AG09319 (cell line): Measurements from ENCODE around the gene PPIB.

Experiments
- DNase-seq: peaks from one replicate; pipeline ENCODE4 v3.0.0-alpha.2; 2010; ENCODE audit warnings: low read depth; ENCODE audit errors: extremely low read depth
- CTCF ChIP-seq: IDR thresholded peaks from 2 replicates; pipeline ENCODE4 v1.5.1; 2011; ENCODE audit warnings: low read depth, mild to moderate bottlenecking, inconsistent platforms, low read length, moderate library complexity

The PPIB gene

DNA sequence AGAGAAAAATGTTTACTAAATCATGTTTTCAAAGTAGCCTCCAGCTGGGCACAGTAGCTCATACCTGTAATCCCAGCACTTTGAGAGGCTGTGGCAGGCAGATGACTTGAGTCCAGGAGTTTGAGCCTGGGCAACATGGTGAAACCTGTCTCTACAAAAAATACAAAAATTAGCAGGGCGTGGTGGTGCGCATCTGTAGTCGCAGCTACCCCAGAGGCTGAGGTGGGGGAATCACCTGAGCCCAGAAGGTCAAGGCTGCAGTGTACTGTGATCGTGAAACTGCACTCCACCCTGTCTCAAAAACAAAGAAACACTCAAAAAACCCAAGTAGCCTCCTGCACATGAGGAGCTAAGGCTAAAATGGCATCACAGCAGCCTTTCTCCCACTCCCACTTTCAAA lies 1.6 kb upstream of the PPIB start:
- TF ChIP-seq CTCF, result no peak
- DNase-seq, result no peak

GRCh38 chr15:64163659-64164362 lies 989 bp upstream of the PPIB start:
- TF ChIP-seq CTCF, result no peak
- no peak for DNase-seq

DNA sequence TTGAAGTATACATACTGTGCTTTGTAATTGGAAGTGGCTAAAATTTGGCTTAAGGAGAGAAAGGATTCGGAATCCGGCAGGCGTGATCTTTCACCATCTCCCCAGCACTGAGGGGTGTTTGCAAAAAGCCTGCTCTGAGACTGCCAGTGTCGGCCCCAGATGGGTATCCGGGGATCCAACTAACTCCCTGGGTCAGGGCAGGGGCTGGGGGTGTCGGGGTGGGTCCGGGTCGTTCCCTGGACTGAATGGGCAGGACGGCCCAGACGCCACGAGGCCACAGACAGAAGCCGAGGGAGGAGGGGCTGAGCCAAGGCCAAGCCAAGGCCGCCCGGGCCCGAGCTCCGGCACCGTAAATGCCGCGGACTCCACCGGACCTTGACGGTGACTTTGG lies 349 bp downstream of the PPIB start:
- no peak for TF ChIP-seq CTCF
- DNase-seq, result no peak

DNA sequence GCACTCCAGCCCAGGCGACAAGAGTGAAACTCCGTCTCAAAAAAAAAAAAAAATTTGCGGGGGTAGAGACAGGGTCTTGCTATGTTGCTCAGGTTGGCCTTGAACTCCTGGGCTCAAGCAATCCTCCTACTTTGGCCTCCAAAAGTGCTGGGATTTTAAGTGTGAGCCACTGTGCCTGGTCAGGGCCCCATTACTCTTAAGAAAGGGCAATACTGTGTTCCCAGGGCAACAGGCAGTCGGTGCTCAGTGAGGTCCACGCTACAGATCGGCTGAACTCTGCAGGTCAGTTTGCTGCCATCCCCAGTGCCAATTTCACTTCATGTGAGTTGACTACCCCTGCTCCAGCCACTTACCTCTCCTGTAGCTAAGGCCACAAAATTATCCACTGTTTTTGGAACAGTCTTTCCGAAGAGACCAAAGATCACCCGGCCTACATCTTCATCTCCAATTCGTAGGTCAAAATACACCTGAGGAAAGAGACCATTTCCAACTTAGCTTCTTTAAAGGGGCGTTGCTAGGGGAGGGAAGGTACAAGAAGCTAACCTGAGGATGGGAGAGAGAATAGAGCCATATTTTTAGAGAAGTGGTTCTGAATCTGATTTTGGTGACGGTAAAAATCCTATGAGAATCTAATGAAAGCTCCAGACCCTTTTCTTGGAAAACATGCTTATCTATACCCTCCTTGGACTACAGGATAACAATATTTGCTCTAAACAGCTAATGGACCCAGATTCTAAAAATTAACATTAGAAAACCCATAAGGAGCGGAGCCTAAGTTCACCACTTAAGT lies 939 bp downstream of the PPIB start:
- TF ChIP-seq CTCF, result no peak
- DNase-seq, result no peak

- no peak for TF ChIP-seq CTCF
- DNase-seq, result no peak
Observed at GRCh38 chr15:64158363-64159134, 4.3 kb downstream of the PPIB start.

DNA sequence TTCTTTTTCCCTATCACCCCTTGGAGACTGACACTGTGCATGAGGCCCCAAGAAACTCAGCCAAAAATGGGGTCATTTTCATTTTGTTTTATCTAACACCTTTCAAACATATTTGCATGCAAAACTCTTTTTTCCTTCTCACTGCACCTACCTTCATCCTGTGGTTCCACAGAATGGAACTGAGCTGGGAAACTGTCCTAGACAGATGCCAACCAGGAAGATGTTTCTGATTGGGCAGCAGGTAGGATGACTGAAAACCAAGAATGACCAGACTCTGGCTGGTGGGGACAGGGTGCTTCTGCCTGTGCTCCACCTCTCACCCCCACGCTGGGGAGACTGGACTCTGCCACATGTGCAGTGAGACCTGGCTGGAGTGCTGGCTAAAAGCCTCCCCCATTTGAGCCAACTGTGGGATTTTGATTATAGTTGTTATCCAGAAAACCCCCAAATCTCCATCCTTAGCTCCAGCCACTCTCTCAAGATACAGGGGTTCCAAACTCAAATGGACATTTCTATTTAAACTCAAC lies 5.2 kb downstream of the PPIB start:
- DNase-seq, result no peak
- no peak for TF ChIP-seq CTCF
